ENCODE results near the gene ZNF709.

- no peak for TF ChIP-seq CTCF (conservative IDR thresholded peaks at IDR 0.05 in 1 of 2, IDR thresholded peaks at IDR 0.05 in 1 of 2; ENCODE audit: low read depth in 1 of 2, low read length in 2 of 2)
- TF ChIP-seq EZH2 (IDR thresholded peaks at IDR 0.05; ENCODE audit: low read length, missing control alignments): no peak
Measured at GRCh38 chr19:12494260-12494860, 9.7 kb upstream of the ZNF709 start.
